Body of pancreas (tissue), 4 donors: Measurements from ENCODE around the gene WDR53.

ENCODE experiments used
- CTCF ChIP-seq, 7 experiments: fragments of 450-650 bp in 4 of 7; fragments of 200-600 bp in 3 of 7; sonication (generic) in 3 of 7; IDR thresholded peaks; one replicate each; pipeline ENCODE4 v1.5.1; 2016 to 2019; ENCODE audit warnings: antibody characterized with exemption in 7 of 7
- POLR2A ChIP-seq, 3 donors: fragments of 450-650 bp; IDR thresholded peaks; one replicate each; pipeline ENCODE4 v1.6.1; 2016; ENCODE audit warnings: antibody characterized with exemption in 3 of 3, mild to moderate bottlenecking in 2 of 3

- TF ChIP-seq CTCF (IDR thresholded peaks at IDR 0.05) (no peak), POLR2A (IDR thresholded peaks at IDR 0.05) (no peak)
Measured at GRCh38 chr3:196559826-196560225, 8.5 kb downstream of the WDR53 start.
